ENCODE data around the gene PSAPL1. TPM values are rescaled to one million over a fixed set of nuclear protein-coding genes. Genes with fewer than 3 reads are reported as not detected.

PSAPL1 gene
- polyA plus RNA-seq, 1 donor from 2014 or later = not detected

GRCh38 chr4:7429069-7429416 lies 5.7 kb downstream of the PSAPL1 start:
- Histone ChIP-seq H3K9me3 (ENCODE audit: low read length) (no peaks in the 10 kb centered on the region), H3K9ac (ENCODE audit: low read length) (no peak overlapping the region), H3K36me3 (ENCODE audit: insufficient read depth, low read length) (no peaks in the 10 kb centered on the region), H3K4me2 (ENCODE audit: low read length) (no peak overlapping the region), H4K20me1 (ENCODE audit: insufficient read depth) (no peaks in the 10 kb centered on the region), H3K27me3 (ENCODE audit: insufficient read depth, low read depth, low read length) (no peaks in the 10 kb centered on the region), H3K79me2 (replicated peaks; ENCODE audit: insufficient read depth, low read length) (no peaks in the 10 kb centered on the region), H3F3A (ENCODE audit: insufficient read depth, low read length, poor library complexity, severe bottlenecking) (no peaks in the 10 kb centered on the region), H2AFZ (ENCODE audit: low read depth, low read length) (no peak overlapping the region), H3K4me3 (ENCODE audit: low read length) (no peak overlapping the region), H3K9me2 (ENCODE audit: insufficient read depth, low read length) (no peaks in the 10 kb centered on the region), H3K27ac (ENCODE audit: low read length) (no peak overlapping the region)
- TF ChIP-seq MXI1 (conservative IDR thresholded peaks at IDR 0.05; ENCODE audit: poor library complexity, severe bottlenecking) = no peak

- no peaks in the 10 kb centered on the region for H3K9me3 ChIP-seq (ENCODE audit: low read length)
- H3K9me2 ChIP-seq (ENCODE audit: insufficient read depth, low read length) = no peaks in the 10 kb centered on the region
- H2AFZ ChIP-seq (ENCODE audit: low read depth, low read length) = no peak overlapping the region
- H3F3A ChIP-seq (ENCODE audit: insufficient read depth, low read length, poor library complexity, severe bottlenecking) = no peaks in the 10 kb centered on the region
- H3K4me3 ChIP-seq (ENCODE audit: low read length) = no peak overlapping the region
- TF ChIP-seq EZH2 (IDR thresholded peaks at IDR 0.05; ENCODE audit: borderline replicate concordance, insufficient read depth, low read length, poor library complexity, severe bottlenecking) = no peak
- no peaks in the 10 kb centered on the region for H3K27me3 ChIP-seq (ENCODE audit: insufficient read depth, low read depth, low read length)
- no peak overlapping the region for H3K9ac ChIP-seq (ENCODE audit: low read length)
- H3K27ac ChIP-seq (ENCODE audit: low read length) = no peak overlapping the region
- no peak overlapping the region for H3K4me2 ChIP-seq (ENCODE audit: low read length)
- H3K36me3 ChIP-seq (ENCODE audit: insufficient read depth, low read length) = no peaks in the 10 kb centered on the region
- H4K20me1 ChIP-seq (ENCODE audit: insufficient read depth) = no peaks in the 10 kb centered on the region
- no peaks in the 10 kb centered on the region for H3K79me2 ChIP-seq (replicated peaks; ENCODE audit: insufficient read depth, low read length)
These were observed 6.3 kb downstream of the PSAPL1 start for GRCh38 chr4:7428261-7429068.

- H3K27ac ChIP-seq (ENCODE audit: low read length) = no peak overlapping the region
- no peaks in the 10 kb centered on the region for H4K20me1 ChIP-seq (ENCODE audit: insufficient read depth)
- no peak overlapping the region for H3K4me3 ChIP-seq (ENCODE audit: low read length)
- no peak for TF ChIP-seq SMC3 (conservative IDR thresholded peaks at IDR 0.05; ENCODE audit: poor library complexity)
- TF ChIP-seq TAF1 (IDR thresholded peaks at IDR 0.05; ENCODE audit: low read depth) = no peak
- no peak for TF ChIP-seq EZH2 (IDR thresholded peaks at IDR 0.05; ENCODE audit: borderline replicate concordance, insufficient read depth, low read length, poor library complexity, severe bottlenecking)
- no peak for TF ChIP-seq MXI1 (conservative IDR thresholded peaks at IDR 0.05; ENCODE audit: poor library complexity, severe bottlenecking)
- TF ChIP-seq RAD21 (conservative IDR thresholded peaks at IDR 0.05) = no peak
- no peak for TF ChIP-seq REST (IDR thresholded peaks at IDR 0.05; ENCODE audit: borderline replicate concordance)
- TF ChIP-seq EP300 (conservative IDR thresholded peaks at IDR 0.05; ENCODE audit: poor library complexity, severe bottlenecking) = no peak
- no peak for TF ChIP-seq CTCF (IDR thresholded peaks at IDR 0.05; ENCODE audit: poor library complexity, severe bottlenecking)
- TF ChIP-seq POLR2AphosphoS5 (IDR thresholded peaks at IDR 0.05) = no peak
- H3K79me2 ChIP-seq (replicated peaks; ENCODE audit: insufficient read depth, low read length) = no peaks in the 10 kb centered on the region
- no peaks in the 10 kb centered on the region for H3K9me2 ChIP-seq (ENCODE audit: insufficient read depth, low read length)
- H3K27me3 ChIP-seq (ENCODE audit: insufficient read depth, low read depth, low read length) = no peaks in the 10 kb centered on the region
- H3K9me3 ChIP-seq (ENCODE audit: low read length) = no peaks in the 10 kb centered on the region
- no peaks in the 10 kb centered on the region for H3K36me3 ChIP-seq (ENCODE audit: insufficient read depth, low read length)
- H3K9ac ChIP-seq (ENCODE audit: low read length) = no peak overlapping the region
- H2AFZ ChIP-seq (ENCODE audit: low read depth, low read length) = no peak overlapping the region
- H3K4me2 ChIP-seq (ENCODE audit: low read length) = no peak overlapping the region
- no peaks in the 10 kb centered on the region for H3F3A ChIP-seq (ENCODE audit: insufficient read depth, low read length, poor library complexity, severe bottlenecking)
These were observed 6.9 kb downstream of the PSAPL1 start for GRCh38 chr4:7427831-7428260.
